HS-27A (cell line): ENCODE results near the gene TNK2.
"Not testable (repeated sequence)": the region's sequence is repeated elsewhere in the genome, so short reads cannot be mapped to it uniquely, and the experiment has no call there.

Source experiments
- DNase-seq: peaks from one replicate; pipeline ENCODE4 v3.0.0-alpha.2; 2012; ENCODE audit warnings: low read depth, missing footprints

TNK2 gene

GRCh38 chr3:195907934-195908693, at the start of gene TNK2:
TSS of gene TNK2 (minus strand) at chr3:195908551. CDS start at chr3:195888588, 19,963 bp downstream.
- DNase-seq = no peak

GRCh38 chr3:195956577-195956976, 48.2 kb upstream of the TNK2 start:
- no peak for DNase-seq

- not testable (repeated sequence) for DNase-seq
Measured at GRCh38 chr3:195955416-195955841, 47.1 kb upstream of the TNK2 start.

- DNase-seq = not testable (repeated sequence)
Measured at GRCh38 chr3:195954752-195955119, 46.4 kb upstream of the TNK2 start.

- DNase-seq = peak; percentile 7
Measured at GRCh38 chr3:195954052-195954751, 45.9 kb upstream of the TNK2 start.

- not testable (repeated sequence) for DNase-seq
Measured at GRCh38 chr3:195952590-195952989, 44.2 kb upstream of the TNK2 start.

GRCh38 chr3:195951443-195952177, 43.3 kb upstream of the TNK2 start:
- DNase-seq = not testable (repeated sequence)

- not testable (repeated sequence) for DNase-seq
Measured at GRCh38 chr3:195950731-195951130, 42.4 kb upstream of the TNK2 start.

GRCh38 chr3:195950164-195950563, 41.8 kb upstream of the TNK2 start:
- not testable (repeated sequence) for DNase-seq

GRCh38 chr3:195946910-195947699, 38.8 kb upstream of the TNK2 start:
- DNase-seq = not testable (repeated sequence)

GRCh38 chr3:195941265-195941815, 33.0 kb upstream of the TNK2 start:
- not testable (repeated sequence) for DNase-seq

- not testable (repeated sequence) for DNase-seq
Measured at GRCh38 chr3:195940806-195941205, 32.5 kb upstream of the TNK2 start.

GRCh38 chr3:195939526-195940470, 31.4 kb upstream of the TNK2 start:
- DNase-seq = not testable (repeated sequence)

- not testable (repeated sequence) for DNase-seq
Measured at GRCh38 chr3:195933044-195933430, 24.7 kb upstream of the TNK2 start.

- no peak for DNase-seq
Measured at GRCh38 chr3:195932418-195933043, 24.2 kb upstream of the TNK2 start.

- no peak for DNase-seq
Measured at GRCh38 chr3:195931582-195932273, 23.4 kb upstream of the TNK2 start.

GRCh38 chr3:195929452-195929851, 21.1 kb upstream of the TNK2 start:
- DNase-seq = no peak

- DNase-seq = no peak
Measured at GRCh38 chr3:195921334-195921791, 13.0 kb upstream of the TNK2 start.

GRCh38 chr3:195918176-195918575, 9.8 kb upstream of the TNK2 start:
- no peak for DNase-seq
